ENCODE results near the gene STRADA. TPM values are rescaled to one million over a fixed set of nuclear protein-coding genes. Genes with fewer than 3 reads are reported as not detected.

STRADA gene
- total RNA-seq, 1 donor from 2014 or later = 58.6 TPM

DNA sequence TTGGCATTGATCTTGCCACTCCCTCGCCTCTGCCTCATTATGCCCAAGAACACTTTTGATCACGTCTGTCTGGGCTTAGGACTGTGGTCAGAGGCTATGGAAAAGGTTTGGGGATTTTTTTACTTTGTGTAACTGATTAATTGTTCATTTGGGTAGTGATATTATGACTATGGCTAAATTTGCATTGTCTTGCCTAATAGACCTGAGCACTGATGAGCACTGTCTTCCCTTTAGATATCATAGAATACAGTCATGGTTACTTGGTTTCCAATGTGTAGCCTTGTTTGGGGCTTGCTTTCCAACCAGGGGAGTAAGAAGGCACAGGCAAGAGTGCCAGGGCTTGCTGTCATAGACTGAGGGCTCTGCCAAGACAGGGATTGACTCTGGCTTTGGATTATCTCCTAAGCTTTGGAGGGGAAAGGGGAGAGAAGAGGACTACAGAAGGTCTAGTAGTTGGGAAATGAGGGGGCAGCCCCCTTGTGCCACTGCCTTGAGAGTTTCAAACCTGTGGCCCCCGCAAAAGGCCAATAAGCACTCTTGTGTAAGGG lies 55.4 kb downstream of the STRADA start:
- no peak for DNase-seq (ENCODE audit: low spot score)

DNA sequence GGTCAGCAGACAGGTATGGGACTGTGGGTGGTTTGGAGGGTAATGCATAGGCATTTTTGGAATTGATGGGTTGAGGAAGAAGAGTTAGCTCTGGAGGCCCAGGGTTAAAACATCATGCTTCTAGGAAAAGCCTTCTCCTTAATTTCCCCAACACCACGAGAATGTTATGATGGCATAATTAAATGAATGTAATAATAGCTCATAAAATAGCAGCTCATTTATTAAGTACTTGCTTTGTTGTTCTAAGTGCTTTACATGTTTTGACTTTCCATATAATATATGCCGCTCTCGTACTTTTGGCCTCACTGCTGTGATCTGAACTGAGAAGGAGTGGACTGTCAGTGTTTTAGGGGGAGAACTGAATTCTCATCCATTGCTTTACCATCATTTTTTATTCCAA lies 56.0 kb downstream of the STRADA start:
- DNase-seq (ENCODE audit: low spot score) = no peak

DNA sequence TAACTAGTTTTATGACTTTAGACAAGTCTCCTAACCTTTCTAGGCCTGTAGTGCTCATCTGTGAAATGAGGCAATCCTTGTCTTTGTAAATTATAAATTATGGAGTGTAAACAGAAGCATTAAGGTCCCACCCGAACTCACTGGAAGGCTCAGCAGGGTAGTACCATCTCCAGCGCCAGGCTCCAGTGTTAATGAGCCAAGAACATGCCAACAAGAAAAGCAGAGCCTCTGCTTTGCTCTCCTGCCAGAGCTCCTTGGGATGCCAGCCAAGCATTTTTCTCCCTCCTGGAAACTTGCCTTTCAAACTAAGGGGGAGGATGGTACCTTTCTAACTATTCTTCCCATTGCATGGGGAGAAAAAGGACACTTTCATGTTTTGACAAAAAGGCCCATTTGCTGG lies 56.6 kb downstream of the STRADA start:
- no peak for DNase-seq (ENCODE audit: low spot score)

DNA sequence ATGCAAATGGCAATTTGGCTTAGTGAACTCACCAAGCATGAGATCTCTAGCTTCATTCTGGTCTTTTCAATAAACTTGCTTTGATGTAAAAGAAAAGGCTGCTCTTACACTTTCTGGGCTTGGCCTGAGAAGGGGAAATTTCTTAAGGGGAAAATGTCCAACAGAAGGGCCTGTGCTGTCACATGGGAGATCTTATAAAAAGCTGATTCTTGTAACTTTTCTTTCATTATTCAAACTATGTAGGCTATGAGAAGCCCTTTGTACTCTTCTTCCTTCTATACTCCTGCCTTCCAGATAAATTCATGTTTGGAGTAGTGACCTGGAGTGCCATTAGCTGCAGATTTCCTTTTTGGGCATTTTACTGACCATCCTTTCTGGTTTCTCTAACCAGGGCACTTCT lies 58.6 kb downstream of the STRADA start:
- DNase-seq (ENCODE audit: low spot score) = no peak

DNA sequence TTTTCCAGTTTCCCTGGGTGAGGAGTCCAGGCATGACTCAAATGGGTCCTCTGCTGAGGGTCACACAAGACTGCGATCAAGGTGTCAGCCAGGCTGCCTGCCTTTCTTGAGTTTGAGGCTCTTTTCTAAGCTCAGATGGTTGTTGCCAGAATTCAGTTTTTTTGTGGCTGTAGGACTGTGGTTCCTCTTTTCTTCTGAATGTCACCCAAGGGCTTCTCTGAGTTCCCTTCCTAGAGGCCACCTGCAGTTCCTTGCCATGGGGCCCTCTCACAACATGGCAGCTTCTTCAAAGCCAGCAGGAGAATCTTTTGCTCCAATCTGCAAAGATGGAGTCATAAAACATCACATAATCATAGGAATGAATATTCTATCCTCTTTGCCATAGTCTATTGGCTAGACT lies 59.2 kb downstream of the STRADA start:
- DNase-seq (ENCODE audit: low spot score) = no peak

DNA sequence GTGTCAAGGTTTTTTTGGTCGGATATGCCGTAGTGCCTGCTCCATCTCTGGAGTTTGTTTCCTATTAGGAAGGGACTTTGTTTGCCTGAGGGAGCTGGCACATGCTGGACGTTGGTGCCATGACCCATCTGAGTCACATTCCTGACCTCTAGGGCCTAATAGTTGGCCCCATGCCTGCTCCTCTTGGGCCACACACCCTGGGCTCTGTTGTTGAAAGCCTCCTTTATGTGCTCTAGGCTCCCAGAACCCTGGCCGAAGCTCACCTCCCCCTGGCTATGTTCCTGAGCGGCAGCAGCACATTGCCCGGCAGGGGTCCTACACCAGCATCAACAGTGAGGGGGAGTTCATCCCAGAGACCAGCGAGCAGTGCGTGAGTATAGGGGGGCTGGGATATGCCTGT lies 60.1 kb downstream of the STRADA start:
- no peak for DNase-seq (ENCODE audit: low spot score)

DNA sequence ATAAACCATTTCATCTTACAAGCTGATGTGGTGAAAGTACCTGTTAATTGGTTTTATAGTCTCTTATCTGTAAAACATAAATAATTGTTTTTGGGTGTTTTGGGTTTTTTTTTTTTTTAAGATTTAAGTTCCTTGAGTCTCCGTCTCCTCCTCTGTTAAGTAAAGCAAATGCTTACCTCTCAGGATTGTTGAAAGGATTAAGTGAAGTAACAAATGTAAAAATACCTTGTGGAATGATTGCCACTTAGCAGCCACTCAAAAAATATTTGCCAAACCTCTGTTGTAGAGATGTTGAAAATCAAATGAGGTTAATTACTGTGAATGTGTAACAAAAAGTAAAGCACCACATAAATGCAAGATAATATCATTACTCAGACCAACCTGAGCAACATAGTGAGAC lies 60.9 kb downstream of the STRADA start:
- DNase-seq (ENCODE audit: low spot score) = no peak

DNA sequence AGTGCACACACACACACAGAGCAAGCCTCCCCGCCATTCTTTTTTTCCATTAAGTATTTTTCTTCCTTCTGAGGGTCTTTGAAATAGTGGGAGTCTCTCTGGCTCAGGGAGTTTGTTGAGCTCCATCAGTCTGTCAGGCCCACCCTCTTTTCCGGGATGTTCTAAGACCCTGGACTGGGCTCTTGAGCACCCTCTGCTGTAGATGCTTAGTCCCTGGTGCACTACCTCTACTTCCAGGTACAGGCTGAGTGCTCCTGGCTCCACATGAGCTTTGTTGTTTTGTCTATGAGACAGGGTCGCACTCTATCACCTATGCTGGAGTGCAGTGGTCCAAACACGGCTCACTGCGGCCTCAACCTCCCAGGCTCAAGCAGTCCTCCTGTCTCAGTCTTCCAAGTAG lies 62.4 kb downstream of the STRADA start:
- DNase-seq (ENCODE audit: low spot score) = no peak

DNA sequence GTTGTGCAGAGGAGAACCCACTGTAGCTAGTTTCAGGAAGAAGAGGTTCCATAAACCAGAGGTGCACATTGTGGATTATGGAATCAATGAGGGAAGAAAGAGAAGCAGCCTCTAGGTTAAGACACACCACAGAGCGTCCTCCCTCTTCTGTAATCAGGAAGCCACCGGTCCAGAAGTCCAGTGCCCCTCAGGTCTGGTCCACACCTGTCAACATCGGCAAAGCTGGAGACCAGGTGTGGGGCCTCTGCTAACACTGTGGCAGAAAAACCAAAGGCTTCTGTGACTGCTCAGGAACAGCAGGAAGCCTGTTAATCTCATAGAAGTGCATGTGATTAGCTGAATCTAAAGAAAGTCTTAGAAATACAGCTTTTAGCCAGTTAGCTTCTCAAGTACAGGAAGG lies 65.0 kb downstream of the STRADA start:
- no peak for DNase-seq (ENCODE audit: low spot score)

DNA sequence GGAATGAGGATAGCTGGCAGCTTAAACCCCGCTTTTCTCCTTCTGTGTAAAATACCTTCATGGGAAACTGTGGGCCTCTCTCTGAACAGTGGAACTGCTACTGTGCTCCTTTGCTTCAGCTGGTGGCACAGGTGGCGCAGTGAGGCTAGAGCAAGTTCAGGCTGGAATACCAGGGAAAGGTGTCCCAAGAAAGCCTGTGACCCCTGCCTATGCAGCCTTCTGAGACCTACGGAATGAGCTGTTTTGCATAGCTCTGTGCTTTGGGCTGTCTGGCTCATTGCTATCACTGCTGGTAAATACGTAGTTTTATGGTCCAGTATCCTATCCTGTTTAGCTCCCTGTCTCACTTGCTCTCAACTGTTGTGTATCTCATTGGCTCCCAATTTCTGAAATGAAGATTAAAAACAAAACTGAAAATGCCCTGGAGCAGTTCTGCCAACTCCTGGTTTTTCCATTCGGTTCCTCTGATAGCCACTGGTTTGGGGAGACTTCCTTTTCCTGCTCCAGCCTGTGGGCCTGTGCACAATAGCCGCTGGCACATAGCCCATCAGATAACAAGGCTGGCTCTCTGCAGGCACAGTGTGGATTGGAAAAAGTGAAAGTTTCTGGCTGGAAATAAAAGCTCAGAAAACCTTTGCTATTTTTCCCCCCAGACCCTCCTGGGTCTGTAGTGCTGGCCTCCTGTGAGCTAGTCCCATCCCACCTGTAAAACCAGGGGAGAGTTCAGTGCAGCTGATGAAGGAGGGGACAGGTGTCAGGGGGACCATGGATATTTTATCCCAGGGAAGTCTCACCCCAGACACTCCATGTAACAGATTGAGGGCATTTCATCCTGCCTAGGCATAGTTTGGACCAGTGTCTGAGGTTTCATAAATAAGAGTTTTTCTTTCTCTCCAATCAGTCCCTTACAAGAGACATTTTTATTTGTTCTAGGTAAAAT lies 65.7 kb downstream of the STRADA start:
- peak; percentile 88 for DNase-seq (ENCODE audit: low spot score)

DNA sequence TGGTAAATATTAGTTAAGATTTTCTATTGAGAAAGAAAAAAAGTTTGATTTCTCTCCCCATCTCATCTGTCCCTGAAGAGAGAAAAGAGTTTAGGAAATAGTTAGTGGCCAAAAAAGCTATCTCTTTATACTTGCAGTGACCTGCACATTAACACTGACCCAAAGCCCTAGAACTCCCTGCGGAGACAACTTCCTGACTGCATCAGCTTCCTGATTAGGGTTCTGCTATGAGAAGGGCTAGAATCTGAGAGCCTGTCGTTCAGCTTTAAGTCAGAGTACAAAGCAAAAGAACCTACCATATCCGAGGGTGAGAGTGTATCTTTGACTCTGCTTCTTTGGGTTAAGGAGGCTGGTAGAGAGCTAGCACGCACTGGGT lies 66.4 kb downstream of the STRADA start:
- DNase-seq (ENCODE audit: low spot score) = no peak

DNA sequence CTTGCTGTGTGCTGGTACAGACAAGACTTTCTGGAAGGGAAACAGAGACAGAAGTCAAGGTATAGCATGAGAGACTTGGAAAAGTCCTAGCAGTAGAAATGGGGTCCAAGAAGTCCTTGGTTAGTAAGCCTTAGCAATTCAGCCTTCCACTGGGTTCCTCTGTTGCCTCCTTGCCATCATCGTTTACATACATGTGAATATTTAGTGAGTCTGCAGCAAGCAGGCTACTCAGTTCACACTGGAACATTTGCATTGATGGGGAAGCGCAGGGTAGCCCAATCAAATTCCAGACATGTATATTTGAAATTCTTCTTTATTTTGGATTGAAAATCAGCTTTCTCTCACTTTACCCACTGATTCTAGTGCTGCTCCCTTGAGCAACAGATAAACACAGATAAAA lies 68.7 kb downstream of the STRADA start:
- DNase-seq (ENCODE audit: low spot score) = no peak

DNA sequence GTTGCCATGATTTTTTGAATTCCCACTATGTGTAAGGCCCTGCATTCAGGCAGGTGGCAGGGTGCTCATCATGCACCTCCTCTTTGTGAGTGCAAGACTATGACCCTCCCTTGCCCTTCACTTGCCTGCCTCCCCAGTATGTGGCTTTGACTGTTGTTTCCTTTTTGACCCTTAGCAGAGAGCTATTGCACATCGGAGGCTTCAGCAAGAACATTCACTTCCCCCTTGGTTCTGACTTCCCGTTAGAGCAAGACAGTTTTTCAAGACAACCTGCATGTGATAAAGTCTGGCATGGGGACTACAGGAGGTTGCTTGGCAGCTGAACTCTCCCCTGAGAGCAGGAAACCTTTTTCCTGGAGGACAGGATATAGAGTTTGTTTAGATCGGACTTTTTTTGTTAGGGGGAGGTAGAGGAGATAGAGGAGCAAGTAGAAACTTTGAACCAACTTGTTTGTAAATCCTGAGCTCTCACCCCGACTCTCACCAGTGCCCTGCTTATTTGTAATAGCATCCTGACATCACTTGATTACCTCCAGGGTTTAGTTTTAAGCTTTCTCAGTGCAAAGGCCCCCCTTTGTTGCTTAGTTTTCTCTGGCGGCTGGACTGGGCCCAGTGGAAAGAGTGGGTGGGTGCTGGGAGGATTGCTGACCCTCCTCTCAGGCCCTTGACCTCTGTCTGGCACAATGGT lies 75.9 kb downstream of the STRADA start:
- DNase-seq (ENCODE audit: low spot score) = no peak

DNA sequence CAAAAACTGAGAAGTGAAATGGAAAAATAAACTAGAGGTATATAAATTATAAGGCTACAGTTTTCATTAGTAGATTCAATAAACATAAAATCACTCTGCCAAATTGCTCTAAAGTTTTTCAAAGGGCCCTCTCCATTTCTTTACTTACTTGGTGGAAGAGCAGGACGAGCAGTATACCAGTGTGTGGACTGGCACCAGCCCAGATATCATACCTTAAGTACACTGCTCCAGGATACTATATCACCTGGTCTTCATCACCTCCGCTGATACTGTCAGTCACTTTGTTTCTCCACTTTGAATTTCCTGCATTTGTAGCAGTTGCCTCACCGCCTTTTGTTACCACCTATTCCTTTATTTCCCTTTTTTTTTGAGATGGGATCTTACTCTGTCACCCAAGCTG lies 81.7 kb downstream of the STRADA start:
- no peak for DNase-seq (ENCODE audit: low spot score)

DNA sequence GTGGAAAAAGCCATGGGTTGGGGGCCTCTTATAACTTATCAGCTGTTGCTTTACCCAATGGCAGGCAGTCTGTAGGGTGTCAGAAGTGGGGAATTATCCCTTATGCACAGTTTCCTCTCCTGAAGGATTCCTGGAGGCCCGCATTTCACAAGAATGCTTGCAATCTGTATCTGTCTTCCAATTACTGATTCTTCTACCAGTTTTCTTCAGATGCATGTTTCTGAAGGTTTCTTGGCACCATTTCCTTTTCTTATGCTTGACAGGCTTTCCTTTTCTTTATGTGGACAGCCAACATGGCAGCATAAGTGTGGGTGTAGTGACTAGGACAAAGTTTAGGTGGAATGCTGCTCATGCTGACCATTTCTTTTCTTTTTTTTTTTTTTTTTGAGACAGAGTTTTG lies 83.2 kb downstream of the STRADA start:
- no peak for DNase-seq (ENCODE audit: low spot score)

DNA sequence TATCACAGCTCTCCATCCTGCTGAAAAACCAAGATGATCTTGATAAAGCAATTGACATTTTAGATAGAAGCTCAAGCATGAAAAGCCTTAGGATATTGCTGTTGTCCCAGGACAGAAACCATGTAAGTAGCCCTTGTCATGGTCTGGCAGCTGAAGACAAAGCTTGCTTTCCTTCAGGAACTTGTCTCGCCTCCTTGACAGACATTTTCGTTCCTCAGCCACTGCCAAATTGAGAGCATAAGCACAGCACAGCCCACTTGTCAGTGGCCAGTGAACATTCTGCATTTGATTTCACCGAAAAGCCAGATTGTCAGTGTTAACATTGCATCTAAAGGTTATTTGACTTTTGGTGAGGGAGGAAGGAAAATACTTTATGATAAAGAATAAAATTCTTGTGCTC lies 83.8 kb downstream of the STRADA start:
- no peak for DNase-seq (ENCODE audit: low spot score)

DNA sequence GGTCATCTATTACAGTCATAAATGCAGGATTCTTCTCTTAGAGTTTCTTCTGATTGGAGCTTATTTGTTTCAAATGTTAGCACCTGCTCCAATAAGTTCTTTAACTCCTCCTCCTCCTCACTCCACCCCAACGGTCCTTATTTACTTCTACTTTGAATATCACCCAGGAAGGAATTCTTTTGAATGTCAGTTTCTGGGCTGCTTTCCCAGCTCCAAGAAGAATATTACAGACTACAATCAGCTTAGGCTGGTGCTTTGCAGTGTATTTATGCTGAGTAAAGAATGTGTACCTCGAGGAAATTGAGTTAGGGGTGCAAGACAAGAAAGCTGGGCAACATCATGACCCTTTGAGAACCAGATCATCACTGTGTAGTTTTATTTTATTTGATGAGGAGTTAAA lies 88.5 kb downstream of the STRADA start:
- no peak for DNase-seq (ENCODE audit: low spot score)

Other genes with a start within 250 kb of the STRADA start
- gene KCNH6, start 218.4 kb downstream of the STRADA start, total RNA-seq = not detected
- gene DCAF7, start 191.3 kb downstream of the STRADA start, total RNA-seq = 79.6 TPM
- gene TACO1, start 140.9 kb downstream of the STRADA start, total RNA-seq = 17.5 TPM
- gene MAP3K3, start 119.4 kb downstream of the STRADA start, total RNA-seq = 32.3 TPM
- 13.8 TPM for gene LIMD2, start 41.7 kb downstream of the STRADA start, total RNA-seq
- 94.9 TPM for gene CCDC47, start 31.8 kb upstream of the STRADA start, total RNA-seq
- gene DDX42, start 32.4 kb upstream of the STRADA start, total RNA-seq = 185 TPM
- 121 TPM for gene PSMC5, start 85.6 kb upstream of the STRADA start, total RNA-seq
- gene FTSJ3, start 85.9 kb upstream of the STRADA start, total RNA-seq = 56.7 TPM
- gene SMARCD2, start 100.9 kb upstream of the STRADA start, total RNA-seq = 90.6 TPM
- gene CSH2, start 131.9 kb upstream of the STRADA start, total RNA-seq = not detected
- not detected for gene GH2, start 140.1 kb upstream of the STRADA start, total RNA-seq
- not detected for gene CSH1, start 154.8 kb upstream of the STRADA start, total RNA-seq
- gene CSHL1, start 169.5 kb upstream of the STRADA start, total RNA-seq = not detected
- not detected for gene GH1, start 177.0 kb upstream of the STRADA start, total RNA-seq
- gene CD79B, start 190.5 kb upstream of the STRADA start, total RNA-seq = 12.5 TPM
- gene SCN4A, start 231.1 kb upstream of the STRADA start, total RNA-seq = 2.2 TPM

Measured in ureter (tissue), 1 donor.